ENCODE measurements around the gene ADGRG2.

- TF ChIP-seq CTCF (conservative IDR thresholded peaks at IDR 0.05 in 1 of 2, IDR thresholded peaks at IDR 0.05 in 1 of 2; ENCODE audit: extremely low read depth in 1 of 2, insufficient read depth in 1 of 2, low read depth in 1 of 2, low read length in 2 of 2) (no peak), EZH2 (IDR thresholded peaks at IDR 0.05; ENCODE audit: borderline replicate concordance, low read length) (no peak)
Observed at GRCh38 chrX:19094654-19095053, 27.6 kb downstream of the ADGRG2 start.
